GM06990 (cell line): ENCODE data around the gene GALNT18.

ENCODE experiments used
- DNase-seq: peaks from one replicate; pipeline ENCODE4 v3.0.0-alpha.2; 2011; ENCODE audit not compliant: insufficient read length; ENCODE audit errors: extremely low read depth
- H3K27me3 ChIP-seq: replicated peaks from 2 replicates; pipeline ENCODE4 v1.6.0; 2011; ENCODE audit warnings: low read length; ENCODE audit not compliant: control insufficient read depth, insufficient read depth
- H3K36me3 ChIP-seq: 2 replicates; pipeline ENCODE4 v1.5.1; 2011; ENCODE audit warnings: low read length; ENCODE audit not compliant: control insufficient read depth, insufficient read depth
- H3K4me3 ChIP-seq: replicated peaks from 2 replicates; pipeline ENCODE4 v1.5.1; 2011; ENCODE audit warnings: low read depth, mild to moderate bottlenecking, control low read depth, low read length
- TF ChIP-seq, protein P1 (sequence below): IDR thresholded peaks from 2 replicates; pipeline ENCODE4 v1.5.1; 2011; ENCODE audit warnings: low read length, control low read depth, mild to moderate bottlenecking, inconsistent platforms; ENCODE audit not compliant: insufficient read depth, poor library complexity, severe bottlenecking

The GALNT18 gene

GRCh38 chr11:11569936-11570491, 51.8 kb downstream of the GALNT18 start:
- Histone ChIP-seq H3K4me3 (no peak overlapping the region), H3K36me3 (no peaks in the 10 kb centered on the region), H3K27me3 (no peaks in the 10 kb centered on the region)
- TF ChIP-seq, protein P1, sequence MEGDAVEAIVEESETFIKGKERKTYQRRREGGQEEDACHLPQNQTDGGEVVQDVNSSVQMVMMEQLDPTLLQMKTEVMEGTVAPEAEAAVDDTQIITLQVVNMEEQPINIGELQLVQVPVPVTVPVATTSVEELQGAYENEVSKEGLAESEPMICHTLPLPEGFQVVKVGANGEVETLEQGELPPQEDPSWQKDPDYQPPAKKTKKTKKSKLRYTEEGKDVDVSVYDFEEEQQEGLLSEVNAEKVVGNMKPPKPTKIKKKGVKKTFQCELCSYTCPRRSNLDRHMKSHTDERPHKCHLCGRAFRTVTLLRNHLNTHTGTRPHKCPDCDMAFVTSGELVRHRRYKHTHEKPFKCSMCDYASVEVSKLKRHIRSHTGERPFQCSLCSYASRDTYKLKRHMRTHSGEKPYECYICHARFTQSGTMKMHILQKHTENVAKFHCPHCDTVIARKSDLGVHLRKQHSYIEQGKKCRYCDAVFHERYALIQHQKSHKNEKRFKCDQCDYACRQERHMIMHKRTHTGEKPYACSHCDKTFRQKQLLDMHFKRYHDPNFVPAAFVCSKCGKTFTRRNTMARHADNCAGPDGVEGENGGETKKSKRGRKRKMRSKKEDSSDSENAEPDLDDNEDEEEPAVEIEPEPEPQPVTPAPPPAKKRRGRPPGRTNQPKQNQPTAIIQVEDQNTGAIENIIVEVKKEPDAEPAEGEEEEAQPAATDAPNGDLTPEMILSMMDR, result no peak
- DNase-seq, result no peak

DNA sequence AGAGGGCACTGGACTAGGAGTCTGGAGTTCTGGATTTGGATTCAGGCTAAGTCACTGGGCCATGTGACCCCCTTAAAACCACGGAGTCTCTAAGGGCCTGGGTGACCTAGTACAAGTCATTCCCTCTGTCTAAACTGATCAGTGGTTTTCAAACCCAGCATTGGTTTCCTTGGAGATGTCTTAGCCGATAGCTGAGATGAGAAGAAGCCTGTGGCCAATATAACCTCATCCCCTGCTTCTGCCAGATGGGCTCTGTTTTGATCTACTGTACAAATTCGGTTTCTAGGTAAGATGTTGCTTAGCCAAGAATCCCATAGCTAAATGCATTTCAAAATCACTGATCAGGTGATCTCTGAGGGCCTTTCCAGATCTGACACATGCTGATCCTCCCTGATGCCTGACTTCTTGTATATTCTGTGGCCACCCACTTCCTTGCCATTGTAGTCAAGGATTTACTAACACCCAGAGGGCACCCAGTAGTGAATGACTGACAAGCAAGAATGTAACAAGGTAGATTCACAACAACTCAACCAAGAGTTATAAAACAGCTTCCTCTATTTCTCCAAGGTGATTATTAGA, 53.1 kb downstream of the GALNT18 start:
- no peak overlapping the region for H3K4me3 ChIP-seq
- DNase-seq, result no peak
- no peaks in the 10 kb centered on the region for H3K27me3 ChIP-seq
- TF ChIP-seq, protein P1, result no peak
- H3K36me3 ChIP-seq, result no peaks in the 10 kb centered on the region

GRCh38 chr11:11567936-11568650, 53.7 kb downstream of the GALNT18 start:
- DNase-seq, result no peak
- Histone ChIP-seq H3K27me3 (no peaks in the 10 kb centered on the region), H3K4me3 (no peak overlapping the region), H3K36me3 (no peaks in the 10 kb centered on the region)
- TF ChIP-seq, protein P1, result no peak

DNA sequence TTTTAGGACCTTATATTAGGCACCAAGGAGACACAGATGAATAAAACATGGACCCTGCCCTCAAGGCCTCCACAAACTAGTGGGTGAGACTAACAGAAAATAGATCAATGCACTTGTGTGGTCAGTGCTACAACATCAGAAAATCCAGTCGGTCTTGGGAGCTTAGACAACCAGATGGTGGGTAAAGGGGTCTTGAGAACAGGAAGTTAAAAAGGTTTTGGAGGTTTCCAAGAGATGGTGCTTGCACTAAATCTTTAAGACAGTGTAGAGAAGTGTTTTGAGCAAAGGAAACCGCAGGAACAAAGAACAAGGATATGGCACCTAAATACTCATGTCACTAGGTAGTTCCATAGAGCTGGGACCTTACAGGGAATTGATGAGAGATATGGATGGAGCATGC, 56.2 kb downstream of the GALNT18 start:
- H3K4me3 ChIP-seq, result no peak overlapping the region
- DNase-seq, result no peak
- H3K36me3 ChIP-seq, result no peaks in the 10 kb centered on the region
- H3K27me3 ChIP-seq, result no peaks in the 10 kb centered on the region
- TF ChIP-seq, protein P1, result no peak

GRCh38 chr11:11563200-11563975, 58.4 kb downstream of the GALNT18 start:
- DNase-seq, result no peak
- Histone ChIP-seq H3K27me3 (no peaks in the 10 kb centered on the region), H3K36me3 (no peaks in the 10 kb centered on the region), H3K4me3 (no peak overlapping the region)
- TF ChIP-seq, protein P1, result no peak
